H9 (cell line): ENCODE results near the gene NDUFB4. TPM values are rescaled to one million over a fixed set of nuclear protein-coding genes. Genes with fewer than 3 reads are reported as not detected.

Source experiments
- DNase-seq: peaks from one replicate; pipeline ENCODE4 v3.0.0-alpha.2; 2017
- H2AFZ ChIP-seq: one replicate; pipeline ENCODE4 v1.6.1; 2013; ENCODE audit warnings: mild to moderate bottlenecking, low read length, control low read depth, moderate library complexity
- H2AK5ac ChIP-seq: 2 replicates; pipeline ENCODE4 v1.6.1; 2013; ENCODE audit warnings: low read length, control low read depth, mixed read lengths; ENCODE audit not compliant: insufficient read length
- H2BK120ac ChIP-seq: one replicate; pipeline ENCODE4 v1.6.1; 2013; ENCODE audit warnings: low read depth, mild to moderate bottlenecking, low read length, control low read depth, inconsistent platforms; ENCODE audit not compliant: poor library complexity, severe bottlenecking
- H2BK12ac ChIP-seq: 2 replicates; pipeline ENCODE4 v1.6.1; 2013; ENCODE audit warnings: low read length, control low read depth, mixed read lengths, low read depth; ENCODE audit not compliant: insufficient read length
- H2BK15ac ChIP-seq: 2 replicates; pipeline ENCODE4 v1.6.1; 2013; ENCODE audit warnings: low read depth, low read length, control low read depth
- H2BK20ac ChIP-seq: one replicate; pipeline ENCODE4 v1.6.1; 2013; ENCODE audit warnings: low read depth, mild to moderate bottlenecking, low read length, control low read depth, inconsistent platforms; ENCODE audit not compliant: poor library complexity, severe bottlenecking
- H2BK5ac ChIP-seq: 2 replicates; pipeline ENCODE4 v1.6.1; 2013; ENCODE audit warnings: low read length, control low read depth, mixed read lengths; ENCODE audit not compliant: insufficient read length
- H3K14ac ChIP-seq: 2 replicates; pipeline ENCODE4 v1.6.1; 2013; ENCODE audit warnings: low read length, control low read depth; ENCODE audit not compliant: insufficient read depth
- H3K18ac ChIP-seq: 2 replicates; pipeline ENCODE4 v1.6.1; 2013; ENCODE audit warnings: low read depth, mild to moderate bottlenecking, mixed read lengths, low read length, control low read depth; ENCODE audit not compliant: insufficient read length
- H3K23ac ChIP-seq: 2 replicates; pipeline ENCODE4 v1.6.1; 2013; ENCODE audit warnings: low read length, control low read depth, mixed read lengths, low read depth; ENCODE audit not compliant: insufficient read length
- H3K23me2 ChIP-seq: 2 replicates; pipeline ENCODE4 v1.6.1; 2013; ENCODE audit warnings: low read depth, mild to moderate bottlenecking, mixed read lengths, low read length, control low read depth; ENCODE audit not compliant: insufficient read length, poor library complexity, severe bottlenecking
- H3K27ac ChIP-seq: 2 replicates; pipeline ENCODE4 v1.5.1; 2013; ENCODE audit warnings: low read length, control low read depth, mixed read lengths, low read depth; ENCODE audit not compliant: insufficient read length
- H3K27me3 ChIP-seq: 2 replicates; pipeline ENCODE4 v1.6.1; 2013; ENCODE audit warnings: low read length, control low read depth, inconsistent platforms; ENCODE audit not compliant: insufficient read depth
- H3K4ac ChIP-seq: 2 replicates; pipeline ENCODE4 v1.6.1; 2013; ENCODE audit warnings: low read depth, mild to moderate bottlenecking, control low read depth, inconsistent platforms, low read length, moderate library complexity
- H3K4me1 ChIP-seq: 2 replicates; pipeline ENCODE4 v1.6.1; 2013; ENCODE audit warnings: low read length, control low read depth, inconsistent platforms; ENCODE audit not compliant: insufficient read depth
- H3K4me2 ChIP-seq: 2 replicates; pipeline ENCODE4 v1.6.1; 2013; ENCODE audit warnings: low read length, control low read depth, mixed read lengths; ENCODE audit not compliant: insufficient read length, insufficient read depth
- H3K56ac ChIP-seq: 2 replicates; pipeline ENCODE4 v1.6.1; 2013; ENCODE audit warnings: low read depth, mild to moderate bottlenecking, mixed read lengths, low read length, control low read depth; ENCODE audit not compliant: insufficient read length
- H3K79me1 ChIP-seq: 2 replicates; pipeline ENCODE4 v1.6.1; 2013; ENCODE audit warnings: low read depth, mild to moderate bottlenecking, moderate library complexity, low read length, control low read depth, inconsistent platforms; ENCODE audit not compliant: insufficient read depth, poor library complexity, severe bottlenecking
- H3K79me2 ChIP-seq: 2 replicates; pipeline ENCODE4 v1.6.1; 2013; ENCODE audit warnings: low read length, control low read depth, inconsistent platforms; ENCODE audit not compliant: insufficient read depth
- H3K9ac ChIP-seq: 2 replicates; pipeline ENCODE4 v1.6.1; 2013; ENCODE audit warnings: low read length, control low read depth, mixed read lengths; ENCODE audit not compliant: insufficient read length; ENCODE audit errors: extremely low read depth
- H3K9me3 ChIP-seq: one replicate; pipeline ENCODE4 v1.6.1; 2013; ENCODE audit warnings: low read depth, low read length, inconsistent platforms; ENCODE audit not compliant: control insufficient read depth
- H3T11ph ChIP-seq: one replicate; pipeline ENCODE4 v1.6.1; 2013; ENCODE audit warnings: mild to moderate bottlenecking, low read length, control low read depth, inconsistent platforms
- H4K20me1 ChIP-seq: one replicate; pipeline ENCODE4 v1.6.1; 2013; ENCODE audit not compliant: control insufficient read depth, insufficient read length, insufficient read depth
- H4K5ac ChIP-seq: 2 replicates; pipeline ENCODE4 v1.6.1; 2013; ENCODE audit warnings: low read depth, mild to moderate bottlenecking, mixed read lengths, low read length, control low read depth; ENCODE audit not compliant: insufficient read length
- H4K8ac ChIP-seq: replicated peaks from 2 replicates; pipeline ENCODE4 v1.6.1; 2013; ENCODE audit warnings: low read length, control low read depth, mixed read lengths, low read depth; ENCODE audit not compliant: insufficient read length
- H4K91ac ChIP-seq: 2 replicates; pipeline ENCODE4 v1.6.1; 2013; ENCODE audit warnings: low read depth, mild to moderate bottlenecking, moderate library complexity, mixed read lengths, low read length, control low read depth; ENCODE audit not compliant: insufficient read length
- H3K27ac Mint-ChIP-seq, 3 experiments: 2 replicates in 2 of 3; 3 replicates in 1 of 3; pipeline ENCODE4 v1.8.0; 2020 to 2021; ENCODE audit warnings: mixed read lengths in 3 of 3, mild to moderate bottlenecking in 1 of 3, moderate library complexity in 1 of 3
- H3K27me3 Mint-ChIP-seq: 2 replicates; pipeline ENCODE4 v1.8.0; 2021; ENCODE audit warnings: low read depth, mild to moderate bottlenecking, moderate library complexity, mixed read lengths
- H3K36me3 Mint-ChIP-seq, 3 experiments: 2 replicates in 2 of 3; 3 replicates in 1 of 3; pipeline ENCODE4 v1.8.0; 2020 to 2021; ENCODE audit warnings: low read depth in 3 of 3, mixed read lengths in 3 of 3; ENCODE audit not compliant: insufficient read depth in 1 of 3
- H3K4me1 Mint-ChIP-seq, 2 experiments: 2 replicates each; pipeline ENCODE4 v1.8.0; 2020; ENCODE audit warnings: mixed read lengths in 2 of 2
- H3K4me3 Mint-ChIP-seq, 2 experiments: 2 replicates in 1 of 2; 3 replicates in 1 of 2; pipeline ENCODE4 v1.8.0; 2020 to 2021; ENCODE audit warnings: mild to moderate bottlenecking in 2 of 2, mixed read lengths in 2 of 2, moderate library complexity in 1 of 2
- H3K9me3 Mint-ChIP-seq, 2 experiments: 2 replicates in 1 of 2; 3 replicates in 1 of 2; pipeline ENCODE4 v1.8.0; 2020; ENCODE audit warnings: mild to moderate bottlenecking in 2 of 2, mixed read lengths in 2 of 2, moderate library complexity in 1 of 2
- WGBS: extraction: QIAGEN DNeasy Blood & Tissue Kit; methylation state at CpG from one replicate; pipeline ENCODE4 v1.1.7; 2013; ENCODE audit warnings: missing lambda C conversion rate, low lambda C conversion rate, mixed read lengths; ENCODE audit not compliant: insufficient read length; ENCODE audit errors: extremely low coverage; 5-methylcytosine and 5-hydroxymethylcytosine counted together
- total RNA-seq: library from RNA; stranded (reverse); gene quantifications from 2 replicates; pipeline ENCODE4 v1.2.1, GENCODE V29; 2021
- TF ChIP-seq, protein P1 (sequence below): fragments of 200-600 bp; sonication (generic); conservative IDR thresholded peaks from 3 replicates; pipeline ENCODE4 v1.8.0; 2021; ENCODE audit warnings: antibody characterized with exemption, mild to moderate bottlenecking

The NDUFB4 gene
- total RNA-seq, 1 experiment from 2014 or later: 217 TPM

DNA sequence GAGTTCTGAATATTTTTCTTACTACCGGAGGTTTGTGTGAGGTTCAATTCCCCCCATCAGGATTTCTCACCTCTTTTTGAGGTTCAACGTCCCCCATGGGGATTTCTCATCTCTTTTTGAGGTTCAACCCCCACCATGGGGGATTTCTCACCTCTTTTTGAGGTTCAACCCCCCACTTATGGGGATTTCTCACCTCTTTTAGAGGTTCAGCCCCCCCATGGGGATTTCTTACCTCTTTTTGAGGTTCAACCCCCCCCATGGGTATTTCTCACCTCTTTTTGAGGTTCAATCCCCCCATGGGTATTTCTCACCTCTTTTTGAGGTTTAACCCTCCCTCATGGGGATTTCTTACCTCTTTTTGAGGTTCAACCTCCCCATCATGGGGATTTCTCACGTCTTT is 26.3 kb downstream of the NDUFB4 start:
- Mint-ChIP-seq H3K9me3 (peaks cover 23 to 26% of the 10 kb centered on the region in 2 experiments), H3K4me3 (no peak overlapping the region)

More for the DNA sequence above, 26.3 kb downstream of the NDUFB4 start:
- Histone ChIP-seq H3K9me3 (peaks cover 13% of the 10 kb centered on the region), H3K27ac (no peak overlapping the region), H3K9ac (no peak overlapping the region), H3K79me2 (no peaks in the 10 kb centered on the region), H3K4me1 (no peaks in the 10 kb centered on the region), H3T11ph (no peak overlapping the region), H4K20me1 (no peaks in the 10 kb centered on the region), H2BK12ac (no peak overlapping the region), H3K56ac (no peak overlapping the region), H2AK5ac (no peak overlapping the region), H3K79me1 (no peaks in the 10 kb centered on the region), H3K27me3 (no peaks in the 10 kb centered on the region), H3K4ac (no peak overlapping the region), H3K4me2 (no peak overlapping the region), H3K14ac (no peak overlapping the region), H2BK5ac (no peak overlapping the region), H2BK120ac (no peak overlapping the region), H4K8ac (no peak overlapping the region), H4K5ac (no peak overlapping the region), H2BK15ac (no peak overlapping the region), H3K23ac (no peak overlapping the region), H3K18ac (no peak overlapping the region), H4K91ac (no peak overlapping the region), H3K23me2 (no peaks in the 10 kb centered on the region), H2BK20ac (no peak overlapping the region), H2AFZ (no peak overlapping the region)
- DNase-seq: no peak
- TF ChIP-seq, protein P1, sequence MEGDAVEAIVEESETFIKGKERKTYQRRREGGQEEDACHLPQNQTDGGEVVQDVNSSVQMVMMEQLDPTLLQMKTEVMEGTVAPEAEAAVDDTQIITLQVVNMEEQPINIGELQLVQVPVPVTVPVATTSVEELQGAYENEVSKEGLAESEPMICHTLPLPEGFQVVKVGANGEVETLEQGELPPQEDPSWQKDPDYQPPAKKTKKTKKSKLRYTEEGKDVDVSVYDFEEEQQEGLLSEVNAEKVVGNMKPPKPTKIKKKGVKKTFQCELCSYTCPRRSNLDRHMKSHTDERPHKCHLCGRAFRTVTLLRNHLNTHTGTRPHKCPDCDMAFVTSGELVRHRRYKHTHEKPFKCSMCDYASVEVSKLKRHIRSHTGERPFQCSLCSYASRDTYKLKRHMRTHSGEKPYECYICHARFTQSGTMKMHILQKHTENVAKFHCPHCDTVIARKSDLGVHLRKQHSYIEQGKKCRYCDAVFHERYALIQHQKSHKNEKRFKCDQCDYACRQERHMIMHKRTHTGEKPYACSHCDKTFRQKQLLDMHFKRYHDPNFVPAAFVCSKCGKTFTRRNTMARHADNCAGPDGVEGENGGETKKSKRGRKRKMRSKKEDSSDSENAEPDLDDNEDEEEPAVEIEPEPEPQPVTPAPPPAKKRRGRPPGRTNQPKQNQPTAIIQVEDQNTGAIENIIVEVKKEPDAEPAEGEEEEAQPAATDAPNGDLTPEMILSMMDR: no peak
- Mint-ChIP-seq H3K27me3 (no peaks in the 10 kb centered on the region), H3K4me1 (peaks cover 7 to 21% of the 10 kb centered on the region in 2 experiments), H3K36me3 (peaks cover 10 to 18% (median 14%) of the 10 kb centered on the region in 3 experiments), H3K27ac (no peak overlapping the region)
- WGBS: no CpG with 5 or more reads among the region's 3 CpGs
